GM12878 (cell line): ENCODE data around the gene TMPRSS6. TPM values are rescaled to one million over a fixed set of nuclear protein-coding genes. Genes with fewer than 3 reads are reported as not detected.

ENCODE experiments used
- ATAC-seq: fragments of 200-7000 bp; cut with Tn5 transposase; 3 replicates; pipeline ENCODE4 v1.9.1; 2020; ENCODE audit warnings: mild to moderate bottlenecking, moderate library complexity
- BruUV-seq: library from RNA; stranded (reverse); fragments of 400-500 nt; replicated peaks from 2 replicates; lab custom pipeline; 2021; lab: Mats Ljungman, UMichigan
- CTCF ChIA-PET: fragments of 300-600 bp; sonication (Branson Sonifier 250); formaldehyde crosslinking; extraction: SDS; loops from one replicate; lab custom pipeline; 2021; ENCODE audit warnings: inconsistent platforms; lab: Yijun Ruan, JAX
- POLR2A ChIA-PET: fragments of 350-600 bp; formaldehyde crosslinking; extraction: SDS; loops from one replicate; lab custom pipeline; 2021; ENCODE audit warnings: inconsistent platforms; lab: Charles Lee
- RAD21 ChIA-PET: fragments of 300-600 bp; sonication (Branson Sonifier 250); formaldehyde crosslinking; loops from one replicate; lab custom pipeline; 2023; ENCODE audit warnings: antibody characterized with exemption; ENCODE audit not compliant: unreplicated experiment; lab: Charles Lee
- SMC1A ChIA-PET: fragments of 300-600 bp; sonication (Branson Sonifier 250); formaldehyde crosslinking; loops from one replicate; lab custom pipeline; 2023; ENCODE audit not compliant: unreplicated experiment, uncharacterized antibody; lab: Charles Lee
- DNase-seq: peaks from one replicate; pipeline ENCODE4 v3.0.0-alpha.2; 2011; ENCODE audit warnings: low read depth, low spot score
- FAIRE-seq: peaks from 3 replicates; lab custom pipeline; 2011; peaks lifted over from hg19 to GRCh38; lab: Jason Lieb, UNC
- H2AFZ ChIP-seq: 2 replicates; pipeline ENCODE4 v1.6.0; 2011; ENCODE audit warnings: low read depth, low read length, control low read depth; ENCODE audit not compliant: control insufficient read depth
- H3K27ac ChIP-seq: 2 replicates; pipeline ENCODE4 v1.5.1; 2011; ENCODE audit warnings: control low read depth; ENCODE audit not compliant: control insufficient read depth, insufficient read depth
- H3K27me3 ChIP-seq, 2 experiments: replicated peaks in 1 of 2; 2 replicates each; pipeline versions ENCODE4 v1.6.0 to v1.6.1; 2011; ENCODE audit warnings: low read length in 1 of 2; ENCODE audit not compliant: control insufficient read depth in 2 of 2, insufficient read depth in 2 of 2
- H3K36me3 ChIP-seq, 2 experiments: 2 replicates each; pipeline ENCODE4 v1.5.1; 2011; ENCODE audit warnings: low read length in 1 of 2; ENCODE audit not compliant: control insufficient read depth in 2 of 2, insufficient read depth in 2 of 2
- H3K4me1 ChIP-seq: 2 replicates; pipeline ENCODE4 v1.6.1; 2011; ENCODE audit warnings: mild to moderate bottlenecking, low read length, moderate library complexity, mixed read lengths; ENCODE audit not compliant: control insufficient read depth, insufficient read depth
- H3K4me2 ChIP-seq: 2 replicates; pipeline ENCODE4 v1.6.0; 2011; ENCODE audit warnings: control low read depth; ENCODE audit not compliant: control insufficient read depth, insufficient read depth
- H3K4me3 ChIP-seq: fragments of 200-600 bp; sonication (generic); 2 replicates; pipeline ENCODE4 v1.5.1; 2016
- H3K79me2 ChIP-seq: 2 replicates; pipeline ENCODE4 v1.6.0; 2011; ENCODE audit warnings: low read length; ENCODE audit not compliant: control insufficient read depth, insufficient read depth
- H3K9ac ChIP-seq: 2 replicates; pipeline ENCODE4 v1.8.0; 2011; ENCODE audit warnings: low read length, control low read depth, mixed read lengths; ENCODE audit not compliant: control insufficient read depth, insufficient read depth
- H3K9me3 ChIP-seq: replicated peaks from 3 replicates; pipeline ENCODE4 v1.5.1; 2011; ENCODE audit warnings: mild to moderate bottlenecking, low read length; ENCODE audit not compliant: control insufficient read depth, insufficient read depth
- H4K20me1 ChIP-seq: 2 replicates; pipeline ENCODE4 v1.6.0; 2011; ENCODE audit not compliant: control insufficient read depth, insufficient read depth
- E2F4 ChIP-seq: IDR thresholded peaks from 2 replicates; pipeline ENCODE4 v1.6.1; 2012; ENCODE audit warnings: low read depth, low read length, improper control_type of control experiment
- TCF12 ChIP-seq: IDR thresholded peaks from 2 replicates; pipeline ENCODE4 v1.6.1; 2011; ENCODE audit warnings: low read depth, mild to moderate bottlenecking, low read length
- WGBS: methylation state at CpG from one replicate; pipeline ENCODE4 v1.1.6; 2016; ENCODE audit warnings: low lambda C conversion rate; ENCODE audit not compliant: insufficient replicate concordance, insufficient coverage; ENCODE audit errors: missing lambda C conversion rate; 5-methylcytosine and 5-hydroxymethylcytosine counted together
- in situ Hi-C: fragments of 300-500 bp; cut with MboI; formaldehyde crosslinking; loops from 9 replicates; pipeline ENCODE4 v1.14.3; 2018; ENCODE audit warnings: mixed read lengths
- intact Hi-C: fragments of 100-400 bp; cut with micrococcal nuclease; formaldehyde crosslinking; loops from one replicate; pipeline ENCODE4 v1.14.2; 2022; ENCODE audit not compliant: unreplicated experiment
- polyA plus RNA-seq, 11 experiments: library from polyadenylated mRNA; depleted of rRNA in 4 of 11; unstranded in 6 of 11; stranded (reverse) in 5 of 11; fragments of >200 nt; fragmentation: Nextera tagmentation in 4 of 11; fragmentation: Illumina TruSeq in 1 of 11; extraction: Ambion mirVana in 4 of 11; extraction: Trizol in 1 of 11; gene quantifications; 1 replicate in 1 of 11; 2 replicates in 10 of 11; pipeline versions ENCODE4 v1.2.1 to v1.2.3, GENCODE V29; 2011 to 2016; ENCODE audit warnings: inconsistent platforms in 2 of 11, missing spikeins in 2 of 11, low read depth in 1 of 11
- total RNA-seq, 4 experiments: library from RNA; depleted of rRNA in 3 of 4; stranded (reverse); fragments of >200 nt in 3 of 4; fragmentation: Illumina TruSeq in 1 of 4; extraction: Trizol in 1 of 4; gene quantifications; 2 replicates each; pipeline versions ENCODE4 v1.2.1 to v1.2.3, GENCODE V29; 2013 to 2021
- TF ChIP-seq, protein P1 (sequence below): fragments of 450-650 bp; IDR thresholded peaks from 2 replicates; pipeline ENCODE4 v1.6.1; 2017; ENCODE audit warnings: mild to moderate bottlenecking, moderate library complexity

TMPRSS6 gene
- total and polyA plus RNA-seq, 10 of the 15 experiments (the other 5 are each of a cell fraction or from before 2014, with no cell fraction given): 0.06 to 0.69 (median 0.19) TPM; not detected in 6

DNA sequence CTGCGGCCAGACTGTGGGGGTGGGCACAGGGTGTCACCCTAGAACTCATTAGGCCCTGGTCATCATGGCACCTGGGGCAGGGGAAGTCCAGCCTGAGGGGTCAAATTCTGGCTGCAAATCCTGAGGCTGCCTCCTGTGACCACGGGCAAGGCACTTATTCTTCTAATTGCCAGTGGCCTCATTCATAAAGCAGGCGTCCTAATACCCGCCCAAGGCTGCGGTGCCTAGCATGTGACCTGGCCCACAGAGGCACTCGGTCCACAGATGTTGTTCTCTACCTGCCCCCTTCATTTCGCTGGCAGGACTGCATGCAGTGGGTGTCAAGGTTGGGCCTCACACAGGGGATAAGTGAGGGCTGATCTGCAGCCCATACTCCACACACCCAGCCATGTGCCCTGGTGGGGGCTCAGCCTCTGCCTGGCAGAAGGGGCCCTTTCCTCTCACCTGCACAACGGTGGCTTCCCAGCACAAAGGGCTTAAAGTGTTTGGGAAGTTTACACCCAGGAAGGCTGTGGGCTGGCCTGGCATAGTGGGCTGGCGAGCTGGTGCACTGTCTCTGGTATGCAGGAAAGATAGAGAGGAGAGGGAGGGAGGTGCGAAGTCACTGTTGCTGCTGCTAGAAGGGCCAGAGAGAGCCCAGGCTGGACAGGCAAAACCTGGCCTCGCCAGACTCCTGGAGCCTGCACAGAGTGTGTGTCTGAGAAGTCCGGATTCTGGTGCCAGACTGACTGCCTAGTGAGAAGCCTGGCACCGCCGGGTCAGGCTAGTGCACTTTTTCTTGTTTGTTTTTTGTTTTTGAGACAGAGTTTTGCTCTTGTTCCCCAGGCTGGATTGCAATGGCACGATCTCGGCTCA is 86.8 kb downstream of the TMPRSS6 start:
- no peaks in the 10 kb centered on the region for H3K27me3 ChIP-seq
- H3K27ac ChIP-seq: no peak overlapping the region
- H3K79me2 ChIP-seq: peaks cover 2% of the 10 kb centered on the region; the same call in 1 of the 2 replicates
- no peak overlapping the region for H2AFZ ChIP-seq
- RAD21 ChIA-PET: interaction anchor here (0.8 kb wide), 1 partner anchor 22 kb away, joined by 6 read pairs; no protein-coding TSS in a partner anchor
- intact Hi-C loops: no loop called here
- SMC1A ChIA-PET: no interaction called here
- BruUV-seq: no TSS peak
- FAIRE-seq: no peak
- TF ChIP-seq TCF12 (no peak), E2F4 (no peak)
- TF ChIP-seq, protein P1, sequence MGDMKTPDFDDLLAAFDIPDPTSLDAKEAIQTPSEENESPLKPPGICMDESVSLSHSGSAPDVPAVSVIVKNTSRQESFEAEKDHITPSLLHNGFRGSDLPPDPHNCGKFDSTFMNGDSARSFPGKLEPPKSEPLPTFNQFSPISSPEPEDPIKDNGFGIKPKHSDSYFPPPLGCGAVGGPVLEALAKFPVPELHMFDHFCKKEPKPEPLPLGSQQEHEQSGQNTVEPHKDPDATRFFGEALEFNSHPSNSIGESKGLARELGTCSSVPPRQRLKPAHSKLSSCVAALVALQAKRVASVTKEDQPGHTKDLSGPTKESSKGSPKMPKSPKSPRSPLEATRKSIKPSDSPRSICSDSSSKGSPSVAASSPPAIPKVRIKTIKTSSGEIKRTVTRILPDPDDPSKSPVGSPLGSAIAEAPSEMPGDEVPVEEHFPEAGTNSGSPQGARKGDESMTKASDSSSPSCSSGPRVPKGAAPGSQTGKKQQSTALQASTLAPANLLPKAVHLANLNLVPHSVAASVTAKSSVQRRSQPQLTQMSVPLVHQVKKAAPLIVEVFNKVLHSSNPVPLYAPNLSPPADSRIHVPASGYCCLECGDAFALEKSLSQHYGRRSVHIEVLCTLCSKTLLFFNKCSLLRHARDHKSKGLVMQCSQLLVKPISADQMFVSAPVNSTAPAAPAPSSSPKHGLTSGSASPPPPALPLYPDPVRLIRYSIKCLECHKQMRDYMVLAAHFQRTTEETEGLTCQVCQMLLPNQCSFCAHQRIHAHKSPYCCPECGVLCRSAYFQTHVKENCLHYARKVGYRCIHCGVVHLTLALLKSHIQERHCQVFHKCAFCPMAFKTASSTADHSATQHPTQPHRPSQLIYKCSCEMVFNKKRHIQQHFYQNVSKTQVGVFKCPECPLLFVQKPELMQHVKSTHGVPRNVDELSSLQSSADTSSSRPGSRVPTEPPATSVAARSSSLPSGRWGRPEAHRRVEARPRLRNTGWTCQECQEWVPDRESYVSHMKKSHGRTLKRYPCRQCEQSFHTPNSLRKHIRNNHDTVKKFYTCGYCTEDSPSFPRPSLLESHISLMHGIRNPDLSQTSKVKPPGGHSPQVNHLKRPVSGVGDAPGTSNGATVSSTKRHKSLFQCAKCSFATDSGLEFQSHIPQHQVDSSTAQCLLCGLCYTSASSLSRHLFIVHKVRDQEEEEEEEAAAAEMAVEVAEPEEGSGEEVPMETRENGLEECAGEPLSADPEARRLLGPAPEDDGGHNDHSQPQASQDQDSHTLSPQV: no peak
- CTCF ChIA-PET: interaction anchor here (1.0 to 5.5 kb wide), 10 partner anchors 9 to 417 kb away, joined by 3 to 39 read pairs (median 4); no protein-coding TSS in a partner anchor
- H3K4me3 ChIP-seq: no peak overlapping the region
- H3K36me3 ChIP-seq: no peaks in the 10 kb centered on the region; a peak in 1 of 4 replicates
- no peaks in the 10 kb centered on the region for H4K20me1 ChIP-seq
- no peak for ATAC-seq
- WGBS: 79% methylated on average over 16 of the region's 16 CpGs
- H3K9ac ChIP-seq: no peak overlapping the region
- no peak overlapping the region for H3K4me2 ChIP-seq
- peaks cover 8% of the 10 kb centered on the region for H3K4me1 ChIP-seq
- DNase-seq: no peak
- in situ Hi-C loops: no loop called here
- POLR2A ChIA-PET: no interaction called here
- no peaks in the 10 kb centered on the region for H3K9me3 ChIP-seq
